ENCODE measurements around the gene SPECC1L.

The SPECC1L gene

DNA sequence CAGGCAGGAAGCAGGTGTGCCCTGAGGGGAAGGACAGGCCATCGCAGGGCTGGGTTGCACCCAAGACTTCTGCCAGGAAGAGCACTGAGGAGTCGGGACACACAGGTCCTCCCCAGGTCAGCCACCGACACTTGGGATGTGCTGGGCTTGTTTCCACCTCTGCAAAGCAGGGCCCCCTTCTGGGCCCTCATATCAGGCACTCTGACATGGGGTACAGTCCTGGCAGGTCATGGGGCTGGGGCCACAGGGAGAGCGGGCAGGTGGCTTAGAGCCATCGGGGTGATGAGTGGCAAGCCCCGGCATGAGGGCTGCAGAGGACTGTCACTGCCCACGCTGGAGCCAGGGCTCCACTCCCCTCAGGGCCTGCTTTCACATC lies 148.8 kb downstream of the SPECC1L start:
- DNase-seq, result no peak

- DNase-seq, result no peak
Measured at GRCh38 chr22:24420072-24420976, 149.7 kb downstream of the SPECC1L start.

DNA sequence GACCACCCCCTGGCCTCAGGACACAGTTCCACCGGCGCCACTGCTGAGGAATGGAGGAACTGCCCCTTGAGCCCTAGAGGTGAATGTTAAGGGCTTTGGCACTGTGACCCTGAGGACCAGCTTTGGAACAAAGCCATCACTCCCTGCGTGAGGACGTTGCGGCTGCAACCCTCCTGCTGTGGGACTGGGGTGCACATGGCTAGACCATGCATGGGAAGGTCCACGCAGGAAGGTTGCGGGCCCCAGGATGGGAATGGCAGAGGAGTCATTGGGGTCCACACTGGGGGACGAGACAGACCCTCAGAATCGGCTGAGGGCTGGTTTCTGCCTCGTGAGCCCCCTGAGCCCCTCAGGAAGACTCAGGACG lies 150.3 kb downstream of the SPECC1L start:
- DNase-seq, result no peak

DNA sequence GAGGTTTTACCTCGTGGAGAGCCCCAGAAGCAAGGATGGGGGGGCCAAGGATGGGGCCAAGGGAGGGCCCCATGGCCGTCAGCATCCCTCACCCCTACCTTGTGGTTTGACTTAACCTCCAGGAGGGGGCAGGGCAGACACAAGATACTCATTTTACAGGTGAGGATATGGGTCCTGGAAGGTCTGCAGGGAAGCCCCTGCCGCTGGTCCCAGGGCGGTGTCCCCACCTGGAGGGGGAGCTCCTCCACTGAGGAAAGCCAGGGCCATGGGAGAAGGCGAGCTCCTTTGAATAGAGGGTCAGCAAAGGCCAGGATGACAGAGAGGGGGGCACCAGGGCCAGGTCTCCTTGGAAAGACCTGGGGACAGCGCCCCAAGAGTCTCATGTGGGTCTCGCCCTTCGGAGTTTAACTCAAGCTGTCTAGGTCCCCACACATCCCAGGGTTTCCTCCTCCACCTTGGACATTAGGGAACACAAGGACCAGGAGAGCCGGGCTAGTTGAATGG lies 150.8 kb downstream of the SPECC1L start:
- no peak for DNase-seq

- DNase-seq, result no peak
Measured at GRCh38 chr22:24422102-24422665, 151.6 kb downstream of the SPECC1L start.

GRCh38 chr22:24423519-24424000 lies 152.9 kb downstream of the SPECC1L start:
- DNase-seq, result no peak

DNA sequence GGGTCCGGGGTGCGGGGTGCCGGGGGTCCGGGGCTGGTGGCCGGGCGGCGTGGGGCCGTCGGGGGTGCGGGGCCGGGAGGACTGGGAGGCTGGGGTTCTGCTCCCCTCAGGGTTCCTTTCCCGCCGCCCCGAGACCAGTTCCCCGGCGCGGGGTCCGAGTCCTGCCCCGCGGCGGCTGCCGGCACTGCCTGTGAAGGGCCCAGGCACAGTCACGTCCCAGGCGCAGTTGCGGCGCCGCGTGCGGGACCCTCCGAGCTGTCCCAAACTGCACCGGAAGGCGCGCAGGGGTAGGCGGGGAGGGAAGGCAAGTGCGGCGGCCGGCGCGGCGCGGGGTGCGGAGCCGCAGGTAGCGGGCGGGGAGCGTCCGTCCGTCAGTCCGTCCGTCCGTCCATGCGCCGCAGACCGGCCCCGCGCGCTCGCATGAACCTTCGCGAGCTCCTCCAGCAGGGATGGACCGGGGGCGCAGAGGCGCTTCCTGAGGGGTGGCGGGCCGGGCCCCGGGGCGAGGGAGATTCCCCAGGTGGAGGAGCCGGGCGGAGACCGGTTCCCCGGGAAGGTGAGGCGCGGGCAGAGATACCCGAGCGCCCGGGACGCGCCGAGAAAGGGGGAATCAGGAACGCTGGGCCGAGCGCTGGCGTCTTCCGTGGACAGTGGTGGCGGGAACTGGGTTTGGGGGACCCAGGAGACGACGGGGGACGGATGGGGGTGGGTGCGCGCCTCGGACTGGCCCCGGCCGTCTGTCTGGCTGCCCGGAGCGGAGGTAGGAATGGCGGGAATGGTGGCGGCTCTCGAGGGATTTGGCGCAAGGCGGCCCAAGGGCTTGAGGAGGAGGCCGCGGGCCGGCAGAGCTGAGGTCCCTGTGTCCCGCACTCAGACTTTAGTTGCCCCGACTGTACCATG lies 153.6 kb downstream of the SPECC1L start:
- DNase-seq, result no peak

GRCh38 chr22:24424901-24425775 lies 154.5 kb downstream of the SPECC1L start:
- no peak for DNase-seq

DNA sequence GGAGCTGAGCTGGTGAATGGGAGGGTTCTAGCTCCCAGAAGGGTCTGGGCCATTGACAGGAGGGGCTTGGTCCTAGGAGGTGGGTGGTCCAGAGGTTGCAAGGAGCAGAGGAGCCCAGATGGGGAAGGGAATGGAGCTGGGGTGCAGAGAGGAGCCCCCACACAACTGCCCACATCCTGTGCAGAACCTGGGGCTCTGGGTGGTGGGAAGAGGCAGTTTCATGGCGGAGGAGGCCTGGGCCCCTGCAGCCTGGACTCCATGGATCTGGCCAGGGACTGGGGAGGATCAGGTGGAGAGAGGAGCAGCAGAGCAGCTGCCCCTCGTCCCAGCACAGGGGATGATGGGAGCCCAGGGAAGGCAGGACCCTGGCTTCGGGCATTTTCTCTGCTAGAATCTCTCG lies 155.8 kb downstream of the SPECC1L start:
- no peak for DNase-seq

DNA sequence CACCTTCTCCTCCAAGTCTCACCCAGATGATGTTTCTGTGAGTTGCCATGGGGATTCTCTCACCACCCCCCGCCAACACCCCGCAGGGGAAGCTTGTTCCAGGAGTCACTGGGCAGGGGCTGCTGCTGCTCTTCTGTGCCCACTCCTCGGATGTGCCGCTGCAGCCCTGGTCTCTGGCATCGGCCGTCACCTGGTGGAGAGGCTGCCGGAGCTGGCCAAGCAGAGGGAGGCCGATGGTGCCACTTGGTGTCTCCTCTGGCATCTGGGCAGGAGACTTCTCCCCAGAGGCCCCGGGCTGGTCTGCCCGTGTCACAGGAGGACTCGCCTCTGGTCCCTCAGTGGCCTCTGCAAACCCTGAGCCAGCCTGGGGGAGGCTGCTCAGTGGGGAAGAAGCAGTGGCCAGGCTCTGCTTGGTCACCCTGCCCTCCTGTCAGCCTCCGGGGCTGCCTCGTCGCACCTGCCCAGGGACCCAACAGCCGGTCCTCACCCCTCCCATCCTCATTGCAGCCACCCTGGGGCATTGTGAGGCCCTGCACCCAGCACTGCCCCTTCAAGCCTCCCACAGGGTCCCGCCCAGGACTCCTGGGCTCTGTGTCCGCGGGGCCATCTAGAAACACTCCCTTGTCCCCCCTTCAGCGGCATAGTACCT lies 156.3 kb downstream of the SPECC1L start:
- DNase-seq, result no peak

DNA sequence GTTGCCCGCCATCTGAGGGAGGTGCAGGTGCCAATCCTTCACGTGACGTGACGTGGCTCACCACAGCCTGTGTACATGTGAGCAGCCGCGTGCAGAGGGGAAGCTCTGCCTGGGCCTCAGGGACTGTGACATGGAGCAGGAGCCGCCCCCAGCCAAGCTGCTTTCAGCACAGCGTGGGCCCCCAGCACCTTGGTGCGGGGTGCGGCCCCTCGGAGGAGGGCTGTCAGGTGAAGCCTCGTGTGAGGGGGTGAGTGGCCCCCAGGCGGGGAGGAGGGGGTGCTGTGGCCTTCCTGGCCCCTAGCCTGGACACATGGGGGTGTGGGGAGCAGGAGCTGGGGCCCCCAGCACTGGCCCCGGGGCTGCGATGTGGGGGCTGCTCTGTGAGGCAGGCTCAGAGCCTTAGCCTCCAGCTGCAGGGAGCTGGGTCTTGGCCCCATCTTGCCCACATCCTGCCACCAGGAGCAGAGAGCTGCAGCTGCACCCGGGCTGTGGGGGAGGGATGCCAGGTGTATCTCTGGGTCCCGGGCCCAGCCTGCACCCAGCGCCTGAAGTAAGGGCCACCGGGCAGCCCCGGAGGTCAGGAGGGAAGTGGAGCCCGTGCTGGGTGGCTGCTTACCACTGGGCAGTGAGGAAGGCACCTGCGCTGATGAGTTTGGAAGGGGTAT lies 157.0 kb downstream of the SPECC1L start, which contains the start of gene ADORA2A:
Gene ADORA2A, plus strand, starts transcription at position 100 of the 665 bp plus-strand sequence. CDS start 5,806 bp downstream, outside the sequence.
- DNase-seq, result no peak

- no peak for DNase-seq
Measured at GRCh38 chr22:24428751-24429410, 158.2 kb downstream of the SPECC1L start.

DNA sequence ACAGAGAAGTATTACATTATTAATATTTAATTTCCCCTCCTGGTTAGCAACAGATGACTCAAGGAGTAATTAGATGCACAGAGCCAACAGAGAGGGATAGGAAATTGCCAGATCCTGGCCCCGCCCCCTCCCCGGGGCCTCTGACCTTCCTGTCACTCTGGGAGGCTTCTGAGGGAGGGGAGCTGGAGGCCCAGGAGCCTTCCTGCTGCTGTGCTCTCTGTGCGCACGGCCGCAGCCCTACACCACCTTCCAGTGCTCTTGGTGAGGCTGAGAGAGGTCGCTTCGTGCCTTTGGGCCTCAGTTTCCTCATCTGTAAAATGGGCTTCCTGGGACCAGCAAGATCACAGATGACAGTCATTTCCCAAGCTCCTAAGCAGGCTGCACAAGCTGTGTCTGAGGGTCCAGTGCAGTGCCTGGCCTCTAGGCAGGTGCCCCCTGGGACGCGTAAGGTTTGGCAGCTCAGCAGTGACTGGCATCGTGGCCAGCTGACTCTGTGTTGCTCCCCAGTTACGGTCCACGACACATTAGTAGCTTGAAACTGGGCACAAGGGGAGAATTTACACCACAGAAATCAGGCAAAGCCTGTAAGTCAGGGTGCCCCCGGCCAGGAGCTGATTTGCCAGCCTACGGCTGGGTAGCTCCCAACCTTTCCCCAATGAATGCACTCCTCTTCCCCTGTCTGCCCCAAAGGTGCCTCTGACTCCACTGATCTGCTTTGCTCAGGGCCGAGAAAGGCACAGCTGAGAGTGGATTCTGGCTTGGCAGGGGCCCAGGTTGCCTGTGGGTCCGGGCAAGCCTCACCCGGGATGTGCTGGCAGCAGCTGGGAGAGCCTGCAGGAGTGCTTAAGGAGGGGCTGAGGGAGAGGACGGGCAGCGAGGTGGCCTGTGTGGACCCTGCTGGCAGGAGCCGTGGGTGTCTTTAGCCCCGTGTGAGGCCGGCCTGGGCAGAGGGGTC lies 159.1 kb downstream of the SPECC1L start:
- DNase-seq, result peak; percentile 64

DNA sequence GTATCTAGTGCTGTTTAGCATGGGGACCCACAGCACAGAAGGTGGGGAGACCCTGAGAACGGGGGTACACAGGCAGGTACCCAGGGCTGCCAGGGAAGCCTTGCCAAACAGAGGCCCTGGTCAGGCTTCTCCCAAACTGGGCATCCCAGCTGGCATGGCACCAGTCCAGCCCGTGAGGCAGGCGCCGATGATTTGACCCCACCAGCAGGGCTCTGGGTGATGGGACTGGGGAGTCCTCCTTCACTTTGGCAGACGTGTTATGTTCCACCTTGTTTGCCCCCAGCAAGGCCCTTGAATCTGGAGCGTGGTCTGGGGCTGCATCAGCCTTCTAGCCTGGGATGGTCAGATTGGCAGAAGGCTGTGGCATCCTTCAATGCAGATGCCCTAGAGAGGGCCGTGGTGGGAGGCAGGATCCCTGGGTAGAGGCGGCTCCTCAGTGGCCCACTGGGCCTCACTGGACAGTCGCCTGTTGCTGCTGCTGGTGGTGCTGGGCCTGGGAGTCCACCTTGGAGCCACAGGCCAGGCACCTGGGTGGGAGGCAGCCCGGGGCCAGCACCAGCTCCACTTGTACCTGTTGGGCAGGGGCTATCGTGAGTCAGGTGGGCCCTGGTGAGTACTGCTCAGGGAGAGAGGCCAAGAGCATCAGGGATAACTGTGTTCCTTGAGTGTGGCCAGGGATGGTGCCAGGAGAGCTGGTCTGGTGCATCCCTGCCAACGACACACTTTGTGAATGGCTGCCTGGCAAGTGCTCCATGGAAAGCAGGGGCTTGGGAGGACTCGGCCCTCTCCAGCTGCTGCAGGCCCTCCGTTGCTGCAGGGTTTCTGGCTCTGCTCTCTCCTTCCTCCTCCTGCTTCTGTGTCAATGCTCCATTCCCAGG lies 160.0 kb downstream of the SPECC1L start:
- DNase-seq, result peak; percentile 79

DNA sequence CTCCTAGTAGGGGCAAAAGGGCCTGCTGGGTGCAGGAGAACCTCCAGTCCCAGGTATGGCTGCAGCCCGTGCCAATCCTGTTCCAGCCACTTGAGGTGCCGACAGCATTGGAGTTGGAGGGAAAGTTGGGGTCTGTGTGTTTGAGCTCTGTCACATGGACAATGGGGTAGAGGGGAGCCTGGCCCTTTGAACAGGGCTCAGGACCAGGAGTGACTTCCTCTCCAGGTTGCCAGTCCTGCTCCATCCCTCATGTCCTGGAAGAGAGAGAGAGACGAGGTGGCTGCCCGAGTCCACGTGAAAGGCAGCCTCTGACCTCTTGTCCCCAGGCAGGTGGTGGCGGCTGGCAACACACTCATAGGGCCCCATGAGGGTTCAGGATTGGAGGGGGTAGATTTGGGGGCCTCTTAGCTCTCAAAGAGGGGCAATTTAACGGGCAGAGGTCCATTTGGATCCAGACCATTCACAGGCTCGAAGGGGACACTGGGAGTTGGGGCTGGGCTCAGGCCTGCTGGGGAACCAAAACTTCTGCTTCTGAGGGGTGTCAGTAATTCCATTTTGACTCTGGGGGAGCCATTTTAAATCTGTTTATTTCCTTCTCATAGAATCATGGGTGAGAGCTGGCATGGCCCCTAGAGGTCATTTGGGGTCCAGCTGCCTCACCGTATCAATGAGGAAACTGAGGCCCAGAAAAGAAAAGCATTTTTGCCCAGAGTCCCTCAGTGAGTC lies 160.8 kb downstream of the SPECC1L start:
- DNase-seq, result no peak

DNA sequence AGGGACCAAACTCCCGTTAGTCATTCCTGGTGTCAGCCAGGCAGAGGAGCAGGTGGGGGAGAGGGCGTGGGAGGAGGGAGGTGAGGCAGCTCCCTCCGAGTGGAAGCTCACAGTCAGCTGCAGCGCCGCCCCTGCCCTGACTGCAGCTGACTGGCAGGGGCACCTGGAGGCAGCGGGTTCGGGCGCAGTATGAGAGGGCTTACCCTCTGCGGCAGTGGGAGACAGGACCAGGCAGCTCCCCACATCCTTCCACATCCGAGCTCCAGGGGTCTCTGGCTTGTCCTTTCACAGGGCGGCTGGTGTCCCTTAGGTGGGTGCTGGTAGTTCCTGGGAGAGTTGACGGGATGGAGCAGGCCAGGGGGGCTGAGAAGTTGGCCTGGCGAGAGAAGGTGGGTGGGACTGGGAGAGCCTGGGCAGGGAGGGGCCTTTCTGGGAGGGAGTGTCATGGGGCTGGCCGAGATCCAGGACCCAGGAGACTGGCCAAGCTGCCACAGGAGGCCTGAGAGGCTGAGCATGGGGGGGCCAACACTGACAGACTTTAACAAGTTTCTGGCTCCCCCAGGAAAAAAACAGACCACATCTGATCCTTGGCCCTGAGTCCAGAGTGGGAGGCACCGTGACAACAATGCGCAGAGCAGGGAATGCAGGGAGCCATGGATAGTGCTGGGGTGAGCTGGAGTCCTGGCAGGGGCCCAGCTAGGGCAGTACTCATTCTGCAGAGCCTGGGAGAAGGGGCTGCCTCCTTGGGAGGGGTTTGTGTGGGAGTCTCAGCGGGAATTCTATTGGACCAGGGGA lies 161.6 kb downstream of the SPECC1L start:
- DNase-seq, result peak; percentile 89
